ENCODE results near the gene LAMB1.

- no peak for TF ChIP-seq CTCF (IDR thresholded peaks at IDR 0.05; ENCODE audit: poor library complexity, severe bottlenecking)
- TF ChIP-seq POLR2AphosphoS5 (IDR thresholded peaks at IDR 0.05), result no peak
- no peak for TF ChIP-seq TAF1 (IDR thresholded peaks at IDR 0.05; ENCODE audit: low read depth)
- TF ChIP-seq REST (IDR thresholded peaks at IDR 0.05; ENCODE audit: borderline replicate concordance), result no peak
- no peak for TF ChIP-seq EZH2 (IDR thresholded peaks at IDR 0.05; ENCODE audit: borderline replicate concordance, insufficient read depth, low read length, poor library complexity, severe bottlenecking)
- TF ChIP-seq EP300 (conservative IDR thresholded peaks at IDR 0.05; ENCODE audit: poor library complexity, severe bottlenecking), result no peak
- no peak for TF ChIP-seq SMC3 (conservative IDR thresholded peaks at IDR 0.05; ENCODE audit: poor library complexity)
Measured at GRCh38 chr7:107877731-107878382, 125.1 kb downstream of the LAMB1 start.

Measured in neural cell (in vitro differentiated cells).